ENCODE data around the gene NELFCD.

GRCh38 chr20:59015411-59015810, 34.4 kb downstream of the NELFCD start:
- TF ChIP-seq EZH2 (IDR thresholded peaks at IDR 0.05; ENCODE audit: borderline replicate concordance, low read depth, low read length, poor library complexity, severe bottlenecking), result no peak
- TF ChIP-seq, protein P1, sequence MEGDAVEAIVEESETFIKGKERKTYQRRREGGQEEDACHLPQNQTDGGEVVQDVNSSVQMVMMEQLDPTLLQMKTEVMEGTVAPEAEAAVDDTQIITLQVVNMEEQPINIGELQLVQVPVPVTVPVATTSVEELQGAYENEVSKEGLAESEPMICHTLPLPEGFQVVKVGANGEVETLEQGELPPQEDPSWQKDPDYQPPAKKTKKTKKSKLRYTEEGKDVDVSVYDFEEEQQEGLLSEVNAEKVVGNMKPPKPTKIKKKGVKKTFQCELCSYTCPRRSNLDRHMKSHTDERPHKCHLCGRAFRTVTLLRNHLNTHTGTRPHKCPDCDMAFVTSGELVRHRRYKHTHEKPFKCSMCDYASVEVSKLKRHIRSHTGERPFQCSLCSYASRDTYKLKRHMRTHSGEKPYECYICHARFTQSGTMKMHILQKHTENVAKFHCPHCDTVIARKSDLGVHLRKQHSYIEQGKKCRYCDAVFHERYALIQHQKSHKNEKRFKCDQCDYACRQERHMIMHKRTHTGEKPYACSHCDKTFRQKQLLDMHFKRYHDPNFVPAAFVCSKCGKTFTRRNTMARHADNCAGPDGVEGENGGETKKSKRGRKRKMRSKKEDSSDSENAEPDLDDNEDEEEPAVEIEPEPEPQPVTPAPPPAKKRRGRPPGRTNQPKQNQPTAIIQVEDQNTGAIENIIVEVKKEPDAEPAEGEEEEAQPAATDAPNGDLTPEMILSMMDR (conservative IDR thresholded peaks at IDR 0.05; ENCODE audit: low read depth, low read length), result no peak
